ENCODE measurements around the gene MRGPRG. TPM values are rescaled to one million over a fixed set of nuclear protein-coding genes. Genes with fewer than 3 reads are reported as not detected.
"Not testable (repeated sequence)": the region's sequence is repeated elsewhere in the genome, so short reads cannot be mapped to it uniquely, and the experiment has no call there.

MRGPRG gene
- total RNA-seq (2014; rRNA removed; shearing (Covaris generic)) (not detected in 2 replicates), total RNA-seq (2022) (not detected in 2 replicates), Bru-seq, nascent RNA (not detected), BruChase-seq, experiment 1, labeled RNA remaining after a 6-hour chase (not detected), BruChase-seq, experiment 2, labeled RNA remaining after a 2-hour chase (not detected)
- long read RNA-seq: 0 reads

GRCh38 chr11:3218483-3219280 is at the start of gene MRGPRG:
TSS of gene MRGPRG (minus strand) at chr11:3218813. CDS start at chr11:3218813, 0 bp downstream.
- Histone ChIP-seq H3K27ac (ENCODE audit: low read depth, low read length, poor library complexity, severe bottlenecking) (no peak within 1 kb of the TSS), H3K36me3 (ENCODE audit: insufficient read depth, low read length) (no peaks in the 10 kb centered on the region), H3K79me2 (ENCODE audit: insufficient read depth, low read depth, low read length) (no peaks in the 10 kb centered on the region), H3K4me1 (ENCODE audit: insufficient read depth, low read length, poor library complexity, severe bottlenecking) (no peaks in the 10 kb centered on the region), H3K9me2 (ENCODE audit: insufficient read depth, low read length) (no peaks in the 10 kb centered on the region), H4K20me1 (ENCODE audit: insufficient read depth, low read length) (no peaks in the 10 kb centered on the region), H3K4me2 (ENCODE audit: low read length) (no peak within 1 kb of the TSS), H2AFZ (ENCODE audit: low read length) (no peak within 1 kb of the TSS), H3K4me3 (ENCODE audit: low read depth, low read length, poor library complexity, severe bottlenecking) (no peak within 1 kb of the TSS), H3K9me3 (ENCODE audit: low read length) (no peaks in the 10 kb centered on the region)
- DNase-seq (ENCODE audit: low spot score): no peak
- CTCF ChIA-PET (ENCODE audit: unreplicated experiment): no interaction called here
- POLR2A ChIA-PET: no interaction called here
- intact Hi-C loops (cut with micrococcal nuclease; ENCODE audit: unreplicated experiment): no loop called here
- no TSS peak for BruUV-seq (replicated peaks)
- TF ChIP-seq CTCF (conservative IDR thresholded peaks at IDR 0.05; ENCODE audit: low read length) (no peak), EZH2phosphoT487 (IDR thresholded peaks at IDR 0.05; ENCODE audit: borderline replicate concordance, low read depth, low read length) (no peak)

GRCh38 chr11:3262548-3262947 is 43.9 kb upstream of the MRGPRG start:
- H3K4me1 ChIP-seq (ENCODE audit: insufficient read depth, low read length, poor library complexity, severe bottlenecking); H2AFZ ChIP-seq (ENCODE audit: low read length); DNase-seq (ENCODE audit: low spot score); intact Hi-C loops (cut with micrococcal nuclease; ENCODE audit: unreplicated experiment); H3K9me2 ChIP-seq (ENCODE audit: insufficient read depth, low read length); BruUV-seq (replicated peaks); H3K9me3 ChIP-seq (ENCODE audit: low read length); H3K27ac ChIP-seq (ENCODE audit: low read depth, low read length, poor library complexity, severe bottlenecking); H4K20me1 ChIP-seq (ENCODE audit: insufficient read depth, low read length); H3K4me2 ChIP-seq (ENCODE audit: low read length); H3K79me2 ChIP-seq (ENCODE audit: insufficient read depth, low read depth, low read length); POLR2A ChIA-PET; CTCF ChIA-PET (ENCODE audit: unreplicated experiment); H3K4me3 ChIP-seq (ENCODE audit: low read depth, low read length, poor library complexity, severe bottlenecking); H3K36me3 ChIP-seq (ENCODE audit: insufficient read depth, low read length): not testable (repeated sequence)

- H3K4me3 ChIP-seq (ENCODE audit: low read depth, low read length, poor library complexity, severe bottlenecking); POLR2A ChIA-PET; H3K9me2 ChIP-seq (ENCODE audit: insufficient read depth, low read length); H3K9me3 ChIP-seq (ENCODE audit: low read length); intact Hi-C loops (cut with micrococcal nuclease; ENCODE audit: unreplicated experiment); H3K4me2 ChIP-seq (ENCODE audit: low read length); DNase-seq (ENCODE audit: low spot score); CTCF ChIA-PET (ENCODE audit: unreplicated experiment); H3K27ac ChIP-seq (ENCODE audit: low read depth, low read length, poor library complexity, severe bottlenecking); H2AFZ ChIP-seq (ENCODE audit: low read length); H3K36me3 ChIP-seq (ENCODE audit: insufficient read depth, low read length); H3K79me2 ChIP-seq (ENCODE audit: insufficient read depth, low read depth, low read length); H3K4me1 ChIP-seq (ENCODE audit: insufficient read depth, low read length, poor library complexity, severe bottlenecking); H4K20me1 ChIP-seq (ENCODE audit: insufficient read depth, low read length); BruUV-seq (replicated peaks): not testable (repeated sequence)
Measured at GRCh38 chr11:3261831-3262230, 43.2 kb upstream of the MRGPRG start.

GRCh38 chr11:3257509-3257908 is 38.9 kb upstream of the MRGPRG start:
- intact Hi-C loops (cut with micrococcal nuclease; ENCODE audit: unreplicated experiment): not testable (repeated sequence)

GRCh38 chr11:3255241-3255640 is 36.6 kb upstream of the MRGPRG start:
- H3K4me3 ChIP-seq (ENCODE audit: low read depth, low read length, poor library complexity, severe bottlenecking); H4K20me1 ChIP-seq (ENCODE audit: insufficient read depth, low read length); BruUV-seq (replicated peaks); H3K27ac ChIP-seq (ENCODE audit: low read depth, low read length, poor library complexity, severe bottlenecking); intact Hi-C loops (cut with micrococcal nuclease; ENCODE audit: unreplicated experiment); H3K9me2 ChIP-seq (ENCODE audit: insufficient read depth, low read length); H3K4me2 ChIP-seq (ENCODE audit: low read length); H3K9me3 ChIP-seq (ENCODE audit: low read length); POLR2A ChIA-PET; H3K4me1 ChIP-seq (ENCODE audit: insufficient read depth, low read length, poor library complexity, severe bottlenecking); H3K79me2 ChIP-seq (ENCODE audit: insufficient read depth, low read depth, low read length); H2AFZ ChIP-seq (ENCODE audit: low read length); H3K36me3 ChIP-seq (ENCODE audit: insufficient read depth, low read length); CTCF ChIA-PET (ENCODE audit: unreplicated experiment); DNase-seq (ENCODE audit: low spot score): not testable (repeated sequence)

More at GRCh38 chr11:3257509-3257908, 38.9 kb upstream of the MRGPRG start:
- CTCF ChIA-PET (ENCODE audit: unreplicated experiment); H3K79me2 ChIP-seq (ENCODE audit: insufficient read depth, low read depth, low read length); H3K4me2 ChIP-seq (ENCODE audit: low read length); H2AFZ ChIP-seq (ENCODE audit: low read length); H3K27ac ChIP-seq (ENCODE audit: low read depth, low read length, poor library complexity, severe bottlenecking); H3K9me3 ChIP-seq (ENCODE audit: low read length); H3K4me1 ChIP-seq (ENCODE audit: insufficient read depth, low read length, poor library complexity, severe bottlenecking); H3K4me3 ChIP-seq (ENCODE audit: low read depth, low read length, poor library complexity, severe bottlenecking); H3K36me3 ChIP-seq (ENCODE audit: insufficient read depth, low read length); DNase-seq (ENCODE audit: low spot score); POLR2A ChIA-PET; BruUV-seq (replicated peaks); H3K9me2 ChIP-seq (ENCODE audit: insufficient read depth, low read length); H4K20me1 ChIP-seq (ENCODE audit: insufficient read depth, low read length): not testable (repeated sequence)
